OCI-LY3 (cell line): ENCODE measurements around the gene AREL1.

Source experiments
- H2AFZ ChIP-seq: fragments of 200-600, 300-600 bp; shearing (Covaris generic); 2 replicates; pipeline ENCODE4 v1.6.0; 2014; ENCODE audit warnings: antibody characterized with exemption, low read depth, low read length
- H3K27ac ChIP-seq: fragments of 200-600, 300-600 bp; sonication (generic); 2 replicates; pipeline ENCODE4 v1.5.1; 2014; ENCODE audit warnings: mild to moderate bottlenecking, low read length, moderate library complexity, mixed read lengths
- H3K27me3 ChIP-seq: fragments of 200-600, 300-600 bp; sonication (generic); 2 replicates; pipeline ENCODE4 v1.6.1; 2014; ENCODE audit warnings: low read depth, low read length, mixed read lengths
- H3K36me3 ChIP-seq: fragments of 200-600, 300-600 bp; sonication (generic); replicated peaks from 2 replicates; pipeline ENCODE3; 2014; ENCODE audit warnings: low read depth, low read length, mixed read lengths
- H3K4me1 ChIP-seq: fragments of 300-600, 200-600 bp; sonication (generic); 2 replicates; pipeline ENCODE4 v1.6.1; 2014; ENCODE audit warnings: low read length, mixed read lengths
- H3K4me2 ChIP-seq: fragments of 200-600, 300-600 bp; sonication (generic); 2 replicates; pipeline ENCODE4 v1.6.1; 2014; ENCODE audit warnings: low read length, mixed read lengths
- H3K4me3 ChIP-seq: fragments of 300-600, 200-600 bp; sonication (generic); 2 replicates; pipeline ENCODE4 v1.5.1; 2014; ENCODE audit warnings: antibody characterized with exemption, mild to moderate bottlenecking, low read length, moderate library complexity
- H3K79me2 ChIP-seq: fragments of 300-600, 200-600 bp; shearing (Covaris generic); 2 replicates; pipeline ENCODE4 v1.6.1; 2014; ENCODE audit warnings: mild to moderate bottlenecking, low read length, mixed read lengths
- H3K9ac ChIP-seq: fragments of 300-600, 200-600 bp; shearing (Covaris generic); 2 replicates; pipeline ENCODE4 v1.6.0; 2014; ENCODE audit warnings: mild to moderate bottlenecking, low read length, moderate library complexity
- H3K9me3 ChIP-seq: fragments of 200-600, 300-600 bp; shearing (Covaris generic); 2 replicates; pipeline ENCODE4 v1.6.1; 2014; ENCODE audit warnings: low read length, mixed read lengths; ENCODE audit not compliant: insufficient read depth
- H4K20me1 ChIP-seq: fragments of 200-600, 300-600 bp; sonication (generic); 2 replicates; pipeline ENCODE4 v1.6.1; 2016; ENCODE audit warnings: low read length, mixed read lengths; ENCODE audit not compliant: insufficient read depth
- CTCF ChIP-seq: fragments of 200-600, 300-600 bp; sonication (generic); IDR thresholded peaks from 2 replicates; pipeline ENCODE4 v1.5.1; 2014; ENCODE audit warnings: antibody characterized with exemption, low read length, low read depth
- EZH2phosphoT487 ChIP-seq: fragments of 200-600 bp; shearing (Covaris generic); IDR thresholded peaks from 2 replicates; pipeline ENCODE4 v1.6.1; 2018; ENCODE audit warnings: antibody characterized with exemption, mixed run types, low read depth

AREL1 gene

GRCh38 chr14:74695406-74695805 is 17.5 kb downstream of the AREL1 start:
- Histone ChIP-seq H3K4me2 (no peak overlapping the region), H3K79me2 (peaks cover 41% of the 10 kb centered on the region), H3K36me3 (peaks cover 12% of the 10 kb centered on the region), H3K27ac (no peak overlapping the region), H4K20me1 (peaks cover 5% of the 10 kb centered on the region; the same call in 1 of the 2 replicates), H2AFZ (no peak overlapping the region), H3K4me1 (no peaks in the 10 kb centered on the region), H3K9me3 (no peaks in the 10 kb centered on the region), H3K9ac (no peak overlapping the region), H3K4me3 (no peak overlapping the region), H3K27me3 (no peaks in the 10 kb centered on the region)
- no peak for TF ChIP-seq EZH2phosphoT487
- no peak for TF ChIP-seq CTCF

GRCh38 chr14:74693191-74693590 is 19.7 kb downstream of the AREL1 start:
- Histone ChIP-seq H3K27me3 (no peaks in the 10 kb centered on the region), H4K20me1 (0 out of 2 replicates have a peak, but pooled peaks cover 5% of the 10 kb centered on the region), H3K4me2 (no peak overlapping the region), H3K79me2 (peaks cover 26% of the 10 kb centered on the region), H3K27ac (no peak overlapping the region), H3K4me3 (no peak overlapping the region), H3K36me3 (peaks cover 18% of the 10 kb centered on the region), H3K4me1 (no peaks in the 10 kb centered on the region), H2AFZ (no peak overlapping the region), H3K9ac (no peak overlapping the region), H3K9me3 (no peaks in the 10 kb centered on the region)
- TF ChIP-seq CTCF (no peak), EZH2phosphoT487 (no peak)

- Histone ChIP-seq H3K4me3 (no peak overlapping the region), H3K9me3 (no peaks in the 10 kb centered on the region), H3K27ac (no peak overlapping the region), H3K4me1 (no peaks in the 10 kb centered on the region), H3K27me3 (no peaks in the 10 kb centered on the region), H3K36me3 (peaks cover 22% of the 10 kb centered on the region), H3K79me2 (peaks cover 16% of the 10 kb centered on the region), H4K20me1 (0 out of 2 replicates have a peak, but pooled peaks cover 5% of the 10 kb centered on the region), H3K4me2 (no peak overlapping the region), H2AFZ (no peak overlapping the region), H3K9ac (no peak overlapping the region)
- TF ChIP-seq CTCF: no peak
- no peak for TF ChIP-seq EZH2phosphoT487
Observed at GRCh38 chr14:74691456-74691855, 21.4 kb downstream of the AREL1 start.

GRCh38 chr14:74685921-74686678 is 26.8 kb downstream of the AREL1 start:
- Histone ChIP-seq H3K4me2 (no peak overlapping the region), H3K9ac (no peak overlapping the region), H3K36me3 (peaks cover 41% of the 10 kb centered on the region), H4K20me1 (no peaks in the 10 kb centered on the region), H3K4me1 (peaks cover 17% of the 10 kb centered on the region), H3K79me2 (no peaks in the 10 kb centered on the region), H3K27me3 (no peaks in the 10 kb centered on the region), H3K27ac (no peak overlapping the region), H3K4me3 (no peak overlapping the region), H3K9me3 (no peaks in the 10 kb centered on the region), H2AFZ (no peak overlapping the region)
- TF ChIP-seq EZH2phosphoT487 (no peak), CTCF (no peak)
